Osteocyte (in vitro differentiated cells): Measurements from ENCODE around the gene KIAA1755. TPM values are rescaled to one million over a fixed set of nuclear protein-coding genes. Genes with fewer than 3 reads are reported as not detected.

Experiments
- DNase-seq: peaks from one replicate; pipeline ENCODE4 v3.0.0; 2021; ENCODE audit warnings: mixed read lengths; ENCODE audit not compliant: unreplicated experiment; ENCODE audit errors: extremely low spot score
- H3K27ac Mint-ChIP-seq: one replicate; pipeline ENCODE4 v1.8.0; 2021; ENCODE audit warnings: mild to moderate bottlenecking, mixed read lengths; ENCODE audit not compliant: unreplicated experiment
- H3K27me3 Mint-ChIP-seq: one replicate; pipeline ENCODE4 v1.8.0; 2021; ENCODE audit warnings: mixed read lengths; ENCODE audit not compliant: unreplicated experiment
- H3K36me3 Mint-ChIP-seq: one replicate; pipeline ENCODE4 v1.8.0; 2021; ENCODE audit warnings: mixed read lengths; ENCODE audit not compliant: unreplicated experiment
- H3K4me1 Mint-ChIP-seq: one replicate; pipeline ENCODE4 v1.8.0; 2021; ENCODE audit warnings: mixed read lengths; ENCODE audit not compliant: unreplicated experiment
- H3K4me3 Mint-ChIP-seq: one replicate; pipeline ENCODE4 v1.8.0; 2021; ENCODE audit warnings: mild to moderate bottlenecking, moderate library complexity, mixed read lengths; ENCODE audit not compliant: unreplicated experiment
- H3K9me3 Mint-ChIP-seq: one replicate; pipeline ENCODE4 v1.8.0; 2021; ENCODE audit warnings: mixed read lengths; ENCODE audit not compliant: unreplicated experiment
- total RNA-seq: library from RNA; stranded (reverse); gene quantifications from 2 replicates; pipeline ENCODE4 v1.2.1, GENCODE V29; 2021
- TF ChIP-seq, protein P1 (sequence below): fragments of 200-600 bp; sonication (generic); IDR thresholded peaks from 2 replicates; pipeline ENCODE4 v1.5.0; 2021; ENCODE audit warnings: antibody characterized with exemption, mild to moderate bottlenecking, moderate library complexity

Gene KIAA1755
- total RNA-seq, 1 donor from 2014 or later: 50.2 TPM

DNA sequence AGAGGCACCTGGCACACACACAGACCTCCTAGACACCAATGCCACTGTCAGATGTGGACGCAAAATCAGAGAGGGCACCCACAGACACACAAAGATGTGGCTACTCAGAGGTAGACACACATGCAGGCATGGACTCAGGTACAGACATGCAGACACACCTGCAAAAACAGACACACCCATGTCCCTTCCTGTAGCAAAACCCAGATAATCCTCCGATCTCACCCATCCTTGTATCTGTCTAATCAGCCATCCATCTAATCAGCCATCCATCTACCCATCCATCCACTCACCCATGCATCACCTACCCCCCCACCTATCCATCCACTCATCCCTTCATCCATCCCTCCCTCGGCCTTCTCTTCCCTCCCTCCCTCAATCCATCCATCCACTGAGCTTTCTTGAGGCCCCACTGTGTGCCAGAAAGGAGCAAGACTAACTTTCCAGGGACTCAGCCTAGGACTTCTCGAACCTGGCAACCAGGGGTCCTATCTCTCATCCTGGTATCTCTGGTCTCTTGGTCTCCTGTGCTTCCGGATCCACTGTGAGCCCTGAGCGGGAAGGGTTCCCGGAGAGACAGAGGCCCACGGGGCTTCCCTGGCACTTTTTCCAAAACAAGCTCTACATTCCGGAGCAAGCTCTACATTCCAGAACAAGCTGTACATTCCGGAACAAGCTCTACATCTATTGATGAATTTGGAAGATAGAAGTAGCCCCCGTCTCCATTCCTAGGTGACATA, 94.4 kb downstream of the KIAA1755 start:
- Mint-ChIP-seq H3K27me3 (no peaks in the 10 kb centered on the region), H3K4me3 (no peak overlapping the region), H3K36me3 (no peaks in the 10 kb centered on the region), H3K4me1 (peaks cover 54% of the 10 kb centered on the region), H3K9me3 (no peaks in the 10 kb centered on the region), H3K27ac (peak overlapping the region; percentile 86)
- TF ChIP-seq, protein P1, sequence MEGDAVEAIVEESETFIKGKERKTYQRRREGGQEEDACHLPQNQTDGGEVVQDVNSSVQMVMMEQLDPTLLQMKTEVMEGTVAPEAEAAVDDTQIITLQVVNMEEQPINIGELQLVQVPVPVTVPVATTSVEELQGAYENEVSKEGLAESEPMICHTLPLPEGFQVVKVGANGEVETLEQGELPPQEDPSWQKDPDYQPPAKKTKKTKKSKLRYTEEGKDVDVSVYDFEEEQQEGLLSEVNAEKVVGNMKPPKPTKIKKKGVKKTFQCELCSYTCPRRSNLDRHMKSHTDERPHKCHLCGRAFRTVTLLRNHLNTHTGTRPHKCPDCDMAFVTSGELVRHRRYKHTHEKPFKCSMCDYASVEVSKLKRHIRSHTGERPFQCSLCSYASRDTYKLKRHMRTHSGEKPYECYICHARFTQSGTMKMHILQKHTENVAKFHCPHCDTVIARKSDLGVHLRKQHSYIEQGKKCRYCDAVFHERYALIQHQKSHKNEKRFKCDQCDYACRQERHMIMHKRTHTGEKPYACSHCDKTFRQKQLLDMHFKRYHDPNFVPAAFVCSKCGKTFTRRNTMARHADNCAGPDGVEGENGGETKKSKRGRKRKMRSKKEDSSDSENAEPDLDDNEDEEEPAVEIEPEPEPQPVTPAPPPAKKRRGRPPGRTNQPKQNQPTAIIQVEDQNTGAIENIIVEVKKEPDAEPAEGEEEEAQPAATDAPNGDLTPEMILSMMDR: no peak
- no peak for DNase-seq

DNA sequence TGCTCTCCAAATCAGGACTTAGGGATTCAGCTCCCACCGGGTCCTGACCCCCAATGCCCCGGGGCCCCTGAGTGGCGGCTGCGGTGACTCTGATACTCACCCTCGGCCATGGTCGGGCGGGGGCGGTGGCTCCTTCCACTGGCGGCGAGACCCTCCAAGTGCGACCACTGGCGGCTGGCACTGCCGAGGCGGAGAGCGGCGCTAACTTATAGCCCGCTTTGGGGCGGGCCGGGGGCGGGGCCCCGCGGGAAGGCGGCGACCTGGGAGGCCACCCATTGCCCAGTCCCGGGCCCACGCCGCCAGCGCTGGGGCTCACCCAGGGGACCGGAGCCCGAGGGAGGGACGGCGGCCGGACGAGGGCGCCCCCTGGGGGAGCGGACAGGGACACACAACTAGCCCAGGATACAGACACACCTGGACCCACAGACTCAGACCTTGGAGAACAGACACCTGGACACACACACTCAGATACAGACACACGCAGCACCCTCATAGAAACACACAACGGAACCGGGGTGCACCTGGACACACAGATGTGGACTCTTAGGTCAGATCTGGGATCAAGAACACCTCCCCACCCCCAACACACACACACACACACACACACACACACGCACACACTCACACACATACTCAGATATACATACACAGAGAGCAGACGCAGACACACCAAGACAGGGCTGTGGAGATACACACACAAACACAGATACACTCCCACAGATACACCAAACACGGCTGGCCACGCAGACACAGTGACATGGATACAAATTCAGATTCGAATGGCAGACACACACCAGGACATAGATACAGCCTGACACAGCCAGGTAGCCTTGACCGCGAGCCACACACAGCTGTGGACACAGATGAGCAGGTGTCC, 95.2 kb downstream of the KIAA1755 start, which contains the start of gene TGM2:
Gene TGM2, minus strand, starts transcription at position 182 of the 877 bp plus-strand sequence. Its CDS starts 72 bp downstream, at position 110.
- TF ChIP-seq, protein P1: peak; percentile 82
- DNase-seq: no peak
- no peaks in the 10 kb centered on the region for H3K36me3 Mint-ChIP-seq
- peak within 1 kb of the TSS; percentile 86 for H3K27ac Mint-ChIP-seq
- peaks cover 46% of the 10 kb centered on the region for H3K4me1 Mint-ChIP-seq
- no peaks in the 10 kb centered on the region for H3K9me3 Mint-ChIP-seq
- peak within 1 kb of the TSS; percentile 50 for H3K4me3 Mint-ChIP-seq
- no peaks in the 10 kb centered on the region for H3K27me3 Mint-ChIP-seq

DNA sequence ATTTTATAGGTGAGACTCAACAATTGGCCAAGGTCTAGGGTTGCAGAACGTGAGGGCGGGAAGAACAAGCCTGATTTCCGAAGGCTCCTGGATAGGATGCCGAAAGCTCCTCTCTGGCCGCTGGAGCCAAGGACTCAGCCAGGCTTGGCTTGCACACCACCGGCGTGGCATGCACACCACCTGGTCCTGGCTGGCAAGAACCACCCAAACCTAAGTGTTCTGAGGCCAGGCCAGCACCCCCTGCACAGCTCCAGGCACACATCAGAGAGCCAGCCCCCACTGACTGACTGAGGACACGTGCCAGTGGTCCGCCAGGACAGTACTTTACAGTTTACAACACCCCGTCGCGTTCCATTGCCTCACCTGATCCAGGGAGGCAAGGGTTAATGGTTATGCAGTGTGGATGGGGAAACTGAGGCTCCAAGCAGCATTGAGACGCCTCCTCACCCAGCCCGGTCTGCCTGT, 95.9 kb downstream of the KIAA1755 start:
- H3K9me3 Mint-ChIP-seq: no peaks in the 10 kb centered on the region
- H3K27me3 Mint-ChIP-seq: no peaks in the 10 kb centered on the region
- TF ChIP-seq, protein P1: no peak
- H3K27ac Mint-ChIP-seq: no peak overlapping the region
- peak overlapping the region; percentile 50 for H3K4me3 Mint-ChIP-seq
- no peaks in the 10 kb centered on the region for H3K36me3 Mint-ChIP-seq
- DNase-seq: no peak
- peaks cover 41% of the 10 kb centered on the region for H3K4me1 Mint-ChIP-seq

DNA sequence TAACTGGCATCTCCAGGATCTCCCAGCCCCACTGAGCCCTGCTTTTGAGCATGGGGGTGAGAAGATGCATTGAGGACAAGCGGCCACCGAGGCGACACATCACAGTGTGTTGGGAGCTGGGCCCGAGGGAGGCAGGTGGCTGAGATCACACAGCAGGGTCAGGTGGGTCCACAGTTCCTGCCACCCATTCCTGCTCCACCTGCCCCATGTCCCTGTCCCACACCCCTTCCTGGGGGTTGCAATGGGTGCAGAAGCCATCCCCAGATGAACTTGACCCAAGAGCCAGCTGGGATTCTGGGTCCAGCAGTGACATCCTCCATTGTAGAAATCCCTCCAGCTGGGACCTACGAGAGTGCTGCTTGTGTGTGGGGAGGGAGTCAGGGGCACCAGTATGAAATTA, 96.5 kb downstream of the KIAA1755 start:
- Mint-ChIP-seq H3K4me3 (no peak overlapping the region), H3K9me3 (no peaks in the 10 kb centered on the region), H3K27me3 (no peaks in the 10 kb centered on the region), H3K36me3 (no peaks in the 10 kb centered on the region), H3K27ac (no peak overlapping the region), H3K4me1 (peaks cover 42% of the 10 kb centered on the region)
- TF ChIP-seq, protein P1: no peak
- DNase-seq: no peak
